Astrocyte (in vitro differentiated cells and primary cell): ENCODE data around the gene CCDC86. TPM values are rescaled to one million over a fixed set of nuclear protein-coding genes. Genes with fewer than 3 reads are reported as not detected.

Experiments used
- DNase-seq: peaks from one replicate; pipeline ENCODE4 v3.0.0-alpha.2; 2010; ENCODE audit warnings: low read depth
- FAIRE-seq: peaks from 2 replicates; lab custom pipeline; 2011; peaks lifted over from hg19 to GRCh38; lab: Jason Lieb, UNC
- H2AFZ ChIP-seq: 2 replicates; pipeline ENCODE4 v1.6.0; 2012; ENCODE audit warnings: low read depth, low read length, inconsistent platforms
- H3K27ac ChIP-seq: 2 replicates; pipeline ENCODE4 v1.5.1; 2011; ENCODE audit warnings: low read depth, low read length, inconsistent platforms
- H3K27me3 ChIP-seq: 2 replicates; pipeline ENCODE4 v1.6.0; 2011; ENCODE audit warnings: low read length, inconsistent platforms; ENCODE audit not compliant: insufficient read depth
- H3K36me3 ChIP-seq: 2 replicates; pipeline ENCODE4 v1.5.1; 2011; ENCODE audit warnings: low read length, inconsistent platforms; ENCODE audit not compliant: insufficient read depth
- H3K4me1 ChIP-seq: 2 replicates; pipeline ENCODE4 v1.5.1; 2011; ENCODE audit warnings: low read length, inconsistent platforms; ENCODE audit not compliant: insufficient read depth
- H3K4me2 ChIP-seq: 2 replicates; pipeline ENCODE4 v1.6.0; 2012; ENCODE audit warnings: low read length, inconsistent platforms
- H3K4me3 ChIP-seq: 2 replicates; pipeline ENCODE4 v1.5.1; 2011; ENCODE audit warnings: low read depth, mild to moderate bottlenecking, low read length, inconsistent platforms; ENCODE audit not compliant: insufficient read depth
- H3K79me2 ChIP-seq: 2 replicates; pipeline ENCODE4 v1.6.0; 2012; ENCODE audit warnings: mild to moderate bottlenecking, low read length, inconsistent platforms; ENCODE audit not compliant: insufficient read depth
- H3K9ac ChIP-seq: 2 replicates; pipeline ENCODE4 v1.6.0; 2012; ENCODE audit warnings: mild to moderate bottlenecking, low read length, inconsistent platforms
- H3K9me3 ChIP-seq: 2 replicates; pipeline ENCODE4 v1.5.1; 2012; ENCODE audit warnings: low read depth, mild to moderate bottlenecking, low read length, inconsistent platforms; ENCODE audit not compliant: insufficient read depth
- H4K20me1 ChIP-seq: 2 replicates; pipeline ENCODE4 v1.6.0; 2012; ENCODE audit warnings: low read length, inconsistent platforms; ENCODE audit not compliant: insufficient read depth
- H3K27ac Mint-ChIP-seq: one replicate; pipeline ENCODE4 v1.8.0; 2021; ENCODE audit warnings: mild to moderate bottlenecking, mixed read lengths; ENCODE audit not compliant: unreplicated experiment
- H3K27me3 Mint-ChIP-seq: one replicate; pipeline ENCODE4 v1.8.0; 2021; ENCODE audit warnings: low read depth, mixed read lengths; ENCODE audit not compliant: unreplicated experiment
- H3K36me3 Mint-ChIP-seq: one replicate; pipeline ENCODE4 v1.8.0; 2021; ENCODE audit warnings: low read depth, mixed read lengths; ENCODE audit not compliant: unreplicated experiment
- H3K4me1 Mint-ChIP-seq: one replicate; pipeline ENCODE4 v1.8.0; 2021; ENCODE audit warnings: low read depth, mixed read lengths; ENCODE audit not compliant: unreplicated experiment
- H3K4me3 Mint-ChIP-seq: one replicate; pipeline ENCODE4 v1.8.0; 2021; ENCODE audit warnings: mild to moderate bottlenecking, moderate library complexity, mixed read lengths; ENCODE audit not compliant: unreplicated experiment
- H3K9me3 Mint-ChIP-seq: one replicate; pipeline ENCODE4 v1.8.0; 2021; ENCODE audit warnings: mild to moderate bottlenecking, mixed read lengths; ENCODE audit not compliant: unreplicated experiment
- EZH2 ChIP-seq: IDR thresholded peaks from 2 replicates; pipeline ENCODE4 v1.6.1; 2012; ENCODE audit warnings: mild to moderate bottlenecking, low read length, inconsistent platforms; ENCODE audit not compliant: insufficient read depth
- total RNA-seq: library from RNA; stranded (reverse); gene quantifications from 2 replicates; pipeline ENCODE4 v1.2.1, GENCODE V29; 2021
- TF ChIP-seq, protein P1 (sequence below): IDR thresholded peaks from 2 replicates; pipeline ENCODE4 v1.5.1; 2011; ENCODE audit warnings: low read depth, mild to moderate bottlenecking, inconsistent platforms, low read length, moderate library complexity; ENCODE audit not compliant: insufficient read depth

CCDC86 gene
- total RNA-seq, 1 donor from 2014 or later, result 51.4 TPM

- Mint-ChIP-seq H3K4me1 (peaks cover 4% of the 10 kb centered on the region), H3K36me3 (peaks cover 9% of the 10 kb centered on the region), H3K27ac (no peak within 1 kb of the TSS), H3K4me3 (no peak within 1 kb of the TSS), H3K9me3 (no peaks in the 10 kb centered on the region), H3K27me3 (peaks cover 4% of the 10 kb centered on the region)
- Histone ChIP-seq H3K36me3 (peaks cover 3% of the 10 kb centered on the region), H2AFZ (no peak within 1 kb of the TSS), H3K79me2 (no peaks in the 10 kb centered on the region), H3K9me3 (no peaks in the 10 kb centered on the region), H3K4me2 (no peak within 1 kb of the TSS), H3K9ac (no peak within 1 kb of the TSS), H3K27ac (no peak within 1 kb of the TSS), H3K27me3 (no peaks in the 10 kb centered on the region), H4K20me1 (no peaks in the 10 kb centered on the region), H3K4me3 (no peak within 1 kb of the TSS), H3K4me1 (peaks cover 6% of the 10 kb centered on the region)
- no peak for TF ChIP-seq EZH2
- TF ChIP-seq, protein P1, sequence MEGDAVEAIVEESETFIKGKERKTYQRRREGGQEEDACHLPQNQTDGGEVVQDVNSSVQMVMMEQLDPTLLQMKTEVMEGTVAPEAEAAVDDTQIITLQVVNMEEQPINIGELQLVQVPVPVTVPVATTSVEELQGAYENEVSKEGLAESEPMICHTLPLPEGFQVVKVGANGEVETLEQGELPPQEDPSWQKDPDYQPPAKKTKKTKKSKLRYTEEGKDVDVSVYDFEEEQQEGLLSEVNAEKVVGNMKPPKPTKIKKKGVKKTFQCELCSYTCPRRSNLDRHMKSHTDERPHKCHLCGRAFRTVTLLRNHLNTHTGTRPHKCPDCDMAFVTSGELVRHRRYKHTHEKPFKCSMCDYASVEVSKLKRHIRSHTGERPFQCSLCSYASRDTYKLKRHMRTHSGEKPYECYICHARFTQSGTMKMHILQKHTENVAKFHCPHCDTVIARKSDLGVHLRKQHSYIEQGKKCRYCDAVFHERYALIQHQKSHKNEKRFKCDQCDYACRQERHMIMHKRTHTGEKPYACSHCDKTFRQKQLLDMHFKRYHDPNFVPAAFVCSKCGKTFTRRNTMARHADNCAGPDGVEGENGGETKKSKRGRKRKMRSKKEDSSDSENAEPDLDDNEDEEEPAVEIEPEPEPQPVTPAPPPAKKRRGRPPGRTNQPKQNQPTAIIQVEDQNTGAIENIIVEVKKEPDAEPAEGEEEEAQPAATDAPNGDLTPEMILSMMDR, result no peak
- FAIRE-seq (no peak), DNase-seq (no peak)
Observed at GRCh38 chr11:60855726-60856633, 14.1 kb downstream of the CCDC86 start, which contains the start of gene PTGDR2. Gene PTGDR2 (minus strand): TSS chr11:60855950. CDS start chr11:60853722, 2,228 bp downstream.

DNA sequence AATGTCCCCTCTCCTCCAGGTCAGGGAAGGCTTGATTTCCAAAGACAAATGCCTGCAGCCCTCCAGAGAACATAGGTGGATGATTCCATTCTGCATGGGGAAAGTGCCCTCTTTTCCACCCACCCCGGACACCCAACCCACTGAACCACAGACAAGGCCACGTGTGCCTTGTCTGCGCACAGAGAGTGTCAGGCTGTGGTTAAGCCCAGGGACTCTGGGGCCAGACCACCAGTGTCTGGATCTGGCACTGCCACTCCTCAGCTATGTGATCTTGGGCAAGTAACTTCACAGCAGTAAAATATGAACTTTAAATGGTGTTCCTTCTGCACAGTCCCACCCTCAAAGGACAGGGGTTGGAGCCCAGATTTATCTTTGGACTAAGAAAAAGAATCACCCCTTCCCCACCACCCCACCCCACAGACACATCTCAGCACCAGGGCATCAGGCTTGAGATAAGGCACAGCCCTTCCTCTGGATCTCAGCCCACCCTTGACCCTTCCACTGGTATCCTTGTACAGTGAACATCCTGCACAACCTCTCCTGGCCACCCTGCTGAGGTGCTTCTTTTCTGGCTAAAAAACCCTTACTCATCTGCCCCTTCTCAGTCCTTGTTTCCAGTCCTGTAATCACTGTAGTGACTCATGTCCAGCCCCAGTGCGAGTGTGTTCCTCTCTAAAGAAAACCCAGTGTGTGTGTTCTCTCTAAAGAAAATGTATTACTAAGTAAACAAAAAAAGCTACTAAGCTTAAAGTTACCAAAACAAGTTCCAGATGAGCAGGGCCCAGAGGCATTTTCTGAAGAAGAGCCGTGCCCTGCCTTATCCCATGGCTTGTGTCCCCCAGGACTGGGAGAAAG lies 15.7 kb downstream of the CCDC86 start:
- no peak for DNase-seq
- no peaks in the 10 kb centered on the region for H4K20me1 ChIP-seq
- no peak overlapping the region for H2AFZ ChIP-seq
- no peak for FAIRE-seq
- no peak overlapping the region for H3K27ac ChIP-seq
- peaks cover 6% of the 10 kb centered on the region for H3K27me3 Mint-ChIP-seq
- H3K4me3 Mint-ChIP-seq, result no peak overlapping the region
- TF ChIP-seq, protein P1, result no peak
- no peak for TF ChIP-seq EZH2
- H3K4me1 Mint-ChIP-seq, result peaks cover 4% of the 10 kb centered on the region
- no peak overlapping the region for H3K9ac ChIP-seq
- no peaks in the 10 kb centered on the region for H3K9me3 ChIP-seq
- no peaks in the 10 kb centered on the region for H3K27me3 ChIP-seq
- H3K4me3 ChIP-seq, result no peak overlapping the region
- H3K9me3 Mint-ChIP-seq, result no peaks in the 10 kb centered on the region
- H3K79me2 ChIP-seq, result no peaks in the 10 kb centered on the region
- H3K36me3 Mint-ChIP-seq, result no peaks in the 10 kb centered on the region
- no peak overlapping the region for H3K4me2 ChIP-seq
- peaks cover 6% of the 10 kb centered on the region for H3K4me1 ChIP-seq
- no peak overlapping the region for H3K27ac Mint-ChIP-seq
- H3K36me3 ChIP-seq, result no peaks in the 10 kb centered on the region
